ENCODE results near the gene CEMIP.

The CEMIP gene

GRCh38 chr15:80816049-80816653 is 37.0 kb downstream of the CEMIP start:
- no peak for DNase-seq
- H3K36me3 ChIP-seq, result no peaks in the 10 kb centered on the region

GRCh38 chr15:80816936-80817335 is 37.8 kb downstream of the CEMIP start:
- 0 out of 2 replicates have a peak, but pooled peaks cover 5% of the 10 kb centered on the region for H3K27me3 ChIP-seq
- no peaks in the 10 kb centered on the region for H3K4me1 ChIP-seq
- no peaks in the 10 kb centered on the region for H3K9me3 ChIP-seq
- DNase-seq, result no peak
- no peak for TF ChIP-seq CTCF (IDR thresholded peaks at IDR 0.05; ENCODE audit: low read depth, low read length)
- H3K4me3 ChIP-seq (ENCODE audit: low read depth, low read length), result no peak overlapping the region
- no peaks in the 10 kb centered on the region for H3K36me3 ChIP-seq

More at GRCh38 chr15:80816049-80816653, 37.0 kb downstream of the CEMIP start:
- TF ChIP-seq CTCF (IDR thresholded peaks at IDR 0.05; ENCODE audit: low read depth, low read length), result no peak
- H3K27me3 ChIP-seq, result 0 out of 2 replicates have a peak, but pooled peaks cover 5% of the 10 kb centered on the region
- no peak overlapping the region for H3K4me3 ChIP-seq (ENCODE audit: low read depth, low read length)
- no peaks in the 10 kb centered on the region for H3K9me3 ChIP-seq
- H3K4me1 ChIP-seq, result no peaks in the 10 kb centered on the region

DNA sequence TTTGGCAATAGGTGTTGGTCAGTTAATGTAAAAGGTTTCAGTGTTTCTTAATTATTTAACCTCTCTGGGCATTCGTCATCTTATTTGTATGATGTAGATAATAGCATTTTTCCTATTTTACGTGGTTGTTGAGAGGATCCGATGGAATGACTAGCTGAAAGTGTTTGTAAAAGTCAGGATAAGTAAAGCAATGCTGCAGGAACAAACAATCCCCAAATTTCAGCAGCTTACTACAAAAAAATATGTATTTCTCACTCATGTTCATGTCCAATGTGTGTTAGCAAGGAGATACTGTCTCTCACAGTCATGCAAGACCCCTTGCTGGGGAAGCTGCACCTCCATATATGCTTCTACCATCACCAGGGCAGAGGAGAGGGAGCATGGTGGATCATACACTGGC is 38.7 kb downstream of the CEMIP start:
- TF ChIP-seq CTCF (IDR thresholded peaks at IDR 0.05; ENCODE audit: low read depth, low read length), result no peak
- no peak overlapping the region for H3K4me3 ChIP-seq (ENCODE audit: low read depth, low read length)
- no peaks in the 10 kb centered on the region for H3K9me3 ChIP-seq
- DNase-seq, result no peak
- H3K36me3 ChIP-seq, result no peaks in the 10 kb centered on the region
- H3K4me1 ChIP-seq, result no peaks in the 10 kb centered on the region
- 0 out of 2 replicates have a peak, but pooled peaks cover 5% of the 10 kb centered on the region for H3K27me3 ChIP-seq

GRCh38 chr15:80819001-80819400 is 39.8 kb downstream of the CEMIP start:
- DNase-seq, result no peak
- TF ChIP-seq CTCF (IDR thresholded peaks at IDR 0.05; ENCODE audit: low read depth, low read length), result no peak
- Histone ChIP-seq H3K27me3 (0 out of 2 replicates have a peak, but pooled peaks cover 5% of the 10 kb centered on the region), H3K36me3 (no peaks in the 10 kb centered on the region), H3K9me3 (no peaks in the 10 kb centered on the region), H3K4me3 (ENCODE audit: low read depth, low read length) (no peak overlapping the region), H3K4me1 (no peaks in the 10 kb centered on the region)

GRCh38 chr15:80820092-80820491 is 40.9 kb downstream of the CEMIP start:
- Histone ChIP-seq H3K4me1 (no peaks in the 10 kb centered on the region), H3K27me3 (0 out of 2 replicates have a peak, but pooled peaks cover 2% of the 10 kb centered on the region), H3K36me3 (no peaks in the 10 kb centered on the region), H3K4me3 (ENCODE audit: low read depth, low read length) (no peak overlapping the region), H3K9me3 (no peaks in the 10 kb centered on the region)
- no peak for DNase-seq
- no peak for TF ChIP-seq CTCF (IDR thresholded peaks at IDR 0.05; ENCODE audit: low read depth, low read length)

DNA sequence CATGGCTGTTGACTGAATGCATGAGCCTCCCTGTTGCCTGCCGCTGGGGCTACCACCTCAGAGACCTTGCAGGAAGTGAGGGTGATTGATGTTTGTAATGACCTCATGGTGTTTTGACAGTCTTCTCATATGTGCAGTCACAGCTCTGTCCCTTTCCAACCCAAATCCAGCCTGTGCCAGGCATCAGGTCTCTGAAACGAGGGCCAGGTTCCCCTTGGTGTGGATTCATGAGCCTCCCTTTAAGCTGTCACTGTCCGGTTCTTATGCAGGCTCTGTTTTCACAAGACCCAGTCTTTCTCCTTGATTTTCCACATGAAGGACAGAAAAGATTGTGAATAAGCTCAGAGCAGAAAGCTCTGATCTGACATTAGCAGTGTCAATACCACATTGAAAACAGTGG is 43.1 kb downstream of the CEMIP start:
- H3K4me3 ChIP-seq (ENCODE audit: low read depth, low read length), result no peak overlapping the region
- no peak for DNase-seq
- no peak for TF ChIP-seq CTCF (IDR thresholded peaks at IDR 0.05; ENCODE audit: low read depth, low read length)
- H3K4me1 ChIP-seq, result no peaks in the 10 kb centered on the region
- H3K9me3 ChIP-seq, result no peaks in the 10 kb centered on the region
- H3K36me3 ChIP-seq, result no peaks in the 10 kb centered on the region
- H3K27me3 ChIP-seq, result no peaks in the 10 kb centered on the region
